ENCODE data around the gene ASAP2.

Gene ASAP2

DNA sequence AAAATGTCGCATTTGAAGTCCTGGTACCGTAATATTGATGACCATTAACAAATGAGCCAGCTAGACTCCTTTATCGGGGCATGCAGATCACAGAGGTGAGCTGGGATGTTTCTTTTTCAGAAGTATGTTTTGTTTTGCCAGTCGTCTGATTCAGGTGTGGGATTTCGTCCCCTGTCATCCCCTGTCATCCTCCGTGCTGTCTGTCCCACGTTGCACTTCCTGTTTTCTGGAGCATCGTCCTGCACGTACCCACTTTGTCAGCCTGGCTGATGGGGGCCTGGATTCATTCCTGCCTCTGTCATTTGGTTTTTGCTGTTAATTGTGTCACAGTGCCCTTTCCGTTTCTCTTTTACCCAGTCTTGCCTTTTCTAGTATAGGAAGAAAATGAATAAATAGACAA is 72.8 kb downstream of the ASAP2 start:
- no peak for DNase-seq

DNA sequence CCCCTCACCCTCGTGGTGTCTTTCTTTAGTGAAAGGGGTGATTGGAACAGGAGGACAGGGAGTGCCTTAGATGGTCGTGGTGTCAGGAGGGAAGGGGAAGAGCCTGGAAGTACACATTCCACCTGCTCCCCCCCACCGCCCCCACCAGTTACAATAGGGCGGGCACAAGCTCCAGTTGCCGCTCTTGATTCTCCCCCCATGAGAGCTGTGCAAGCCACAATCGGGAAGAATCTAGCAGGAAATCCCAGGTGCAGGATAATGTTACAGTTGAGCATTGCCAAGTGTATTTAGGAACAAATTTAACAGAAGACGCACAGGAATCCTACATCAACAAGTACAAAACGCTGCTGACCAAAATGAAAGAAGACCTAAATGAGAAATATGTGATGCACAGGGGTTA is 73.6 kb downstream of the ASAP2 start:
- no peak for DNase-seq

- no peak for DNase-seq
Observed at GRCh38 chr2:9281145-9281544, 74.5 kb downstream of the ASAP2 start.

DNA sequence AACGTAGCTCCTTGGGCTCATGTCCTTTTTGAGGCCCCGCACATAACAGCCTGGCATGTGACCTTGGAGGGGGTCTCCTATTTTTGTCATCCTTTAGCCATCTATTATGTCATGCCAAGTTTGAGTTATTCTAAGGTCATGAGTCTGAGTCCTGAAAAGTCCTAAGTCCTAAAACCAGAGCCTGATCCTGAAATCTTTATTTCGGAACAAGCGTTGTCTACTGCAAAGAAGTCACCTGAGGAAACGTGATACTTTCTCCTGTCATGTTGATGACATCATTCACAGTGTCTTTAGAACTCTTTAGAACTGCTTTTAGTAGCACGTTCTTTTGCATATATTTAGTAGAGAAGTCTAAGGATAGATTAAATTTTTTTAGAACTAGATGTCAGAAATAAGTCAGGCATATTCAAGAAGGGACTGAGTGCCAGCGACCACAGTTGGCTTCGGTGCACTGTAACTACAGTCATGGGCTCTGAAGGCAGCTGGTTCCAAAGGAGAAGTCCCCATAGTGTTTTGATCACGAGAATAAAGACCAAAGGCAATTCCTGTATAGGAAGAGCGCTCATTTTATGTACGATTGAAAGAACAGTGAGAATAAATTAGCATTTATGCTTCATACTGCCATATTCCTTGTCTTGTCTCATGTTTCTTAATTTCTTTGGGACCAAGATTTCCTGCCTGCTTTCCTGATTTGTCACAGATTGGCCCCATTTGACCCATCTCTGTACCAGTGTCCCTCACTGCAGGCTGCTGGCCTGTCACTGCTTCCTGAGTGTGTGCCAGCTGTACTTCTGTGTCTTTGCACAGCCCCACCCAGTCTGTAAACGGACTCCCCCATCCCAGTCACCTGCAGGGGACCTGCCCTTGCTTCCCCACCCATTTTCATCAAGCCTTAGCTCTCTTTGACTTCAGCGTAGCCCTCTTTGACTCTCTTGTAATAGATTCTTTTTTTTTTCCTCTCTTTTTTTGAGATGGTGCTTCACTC is 75.8 kb downstream of the ASAP2 start:
- no peak for DNase-seq

DNA sequence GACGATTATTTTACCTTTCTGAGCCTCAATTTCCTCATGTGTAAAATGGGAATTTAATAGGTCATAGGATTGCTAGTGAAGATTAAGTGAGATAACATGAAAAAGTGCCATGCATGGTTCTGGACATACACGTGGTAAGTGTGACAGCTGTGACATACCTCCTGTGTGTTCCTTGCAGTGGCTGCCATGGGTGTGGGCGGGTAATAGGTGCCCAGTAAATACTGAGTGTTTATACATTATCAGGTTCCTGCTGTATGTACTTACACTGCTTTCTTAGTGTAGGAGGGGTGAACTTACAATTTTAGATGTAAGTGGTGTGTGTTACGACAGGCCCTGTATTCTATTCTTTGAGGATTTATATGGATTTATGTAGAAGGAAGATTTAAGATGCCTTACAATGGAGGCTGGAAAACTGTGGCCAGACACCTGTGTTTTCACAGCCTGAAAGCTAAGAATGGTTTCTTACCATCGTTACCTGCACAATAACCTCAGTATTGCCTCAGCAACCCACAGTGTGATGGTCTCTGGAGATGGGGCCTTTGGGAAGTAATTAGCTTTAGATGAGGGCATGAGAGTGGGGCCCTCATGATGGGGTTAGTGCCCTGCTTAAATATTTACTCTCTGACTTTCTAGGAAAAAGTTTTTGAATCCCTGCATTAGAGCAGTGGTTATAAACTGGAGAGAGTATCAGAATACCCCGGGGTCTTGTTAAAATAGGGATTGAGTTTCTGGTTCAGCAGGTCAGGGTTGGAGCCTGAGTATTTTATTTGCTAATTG is 78.1 kb downstream of the ASAP2 start:
- DNase-seq, result no peak

GRCh38 chr2:9285385-9285920 is 78.8 kb downstream of the ASAP2 start:
- DNase-seq, result peak; percentile 3 to 14

- no peak for DNase-seq
Observed at GRCh38 chr2:9285921-9286320, 79.3 kb downstream of the ASAP2 start.

- DNase-seq, result no peak
Observed at GRCh38 chr2:9286554-9287399, 80.2 kb downstream of the ASAP2 start.

DNA sequence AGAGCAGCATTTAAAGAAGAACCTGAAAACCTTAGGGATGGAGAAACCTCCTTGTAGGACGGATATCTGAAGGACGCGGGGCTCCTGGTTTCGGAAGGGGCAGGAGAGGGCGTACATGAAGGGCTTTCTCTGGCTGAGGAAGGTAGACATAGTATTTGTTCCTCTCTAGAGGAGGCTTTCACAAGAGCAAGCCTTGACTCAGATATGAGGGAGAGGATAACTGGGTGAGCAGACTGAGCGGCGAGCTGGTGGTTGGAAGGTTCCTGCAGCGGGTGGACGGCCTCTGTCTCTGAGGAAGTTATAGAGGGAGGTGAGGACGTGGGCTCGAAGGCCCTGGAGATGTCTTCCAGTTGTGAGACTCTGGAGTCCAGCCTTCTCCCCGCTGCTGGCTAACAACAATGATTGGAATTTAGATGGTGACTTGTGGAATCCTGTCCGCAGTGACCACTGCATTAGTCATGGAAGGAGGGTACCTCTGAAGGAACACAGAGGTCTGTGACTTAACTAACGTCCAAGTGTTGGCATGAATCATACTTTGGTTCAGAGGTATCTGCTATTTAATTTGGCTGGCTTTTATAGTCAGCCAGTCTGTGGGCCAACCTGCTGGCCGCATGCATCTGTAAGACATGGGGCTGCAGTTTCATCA is 80.9 kb downstream of the ASAP2 start:
- peak; percentile 31 to 71 for DNase-seq

DNA sequence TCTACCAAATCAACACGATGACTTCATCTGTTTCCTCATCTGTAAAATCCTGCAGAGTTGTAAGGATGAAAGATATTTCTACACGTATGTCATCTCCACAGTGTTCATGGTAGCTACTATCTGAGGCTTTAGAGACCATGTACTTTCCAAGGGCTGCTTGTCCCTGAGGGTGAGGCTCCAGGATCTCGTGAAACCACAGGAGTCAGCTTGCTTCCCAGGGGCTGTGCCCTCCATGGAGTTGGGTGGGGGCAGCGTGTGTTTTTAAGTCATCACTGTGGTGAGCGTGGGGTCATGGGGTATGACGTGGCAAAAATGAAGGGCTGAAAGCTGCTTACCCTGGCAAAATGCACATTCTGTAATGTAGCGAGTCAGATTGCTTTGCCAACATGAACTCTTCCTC is 81.6 kb downstream of the ASAP2 start:
- peak; percentile 5 to 53 for DNase-seq

DNA sequence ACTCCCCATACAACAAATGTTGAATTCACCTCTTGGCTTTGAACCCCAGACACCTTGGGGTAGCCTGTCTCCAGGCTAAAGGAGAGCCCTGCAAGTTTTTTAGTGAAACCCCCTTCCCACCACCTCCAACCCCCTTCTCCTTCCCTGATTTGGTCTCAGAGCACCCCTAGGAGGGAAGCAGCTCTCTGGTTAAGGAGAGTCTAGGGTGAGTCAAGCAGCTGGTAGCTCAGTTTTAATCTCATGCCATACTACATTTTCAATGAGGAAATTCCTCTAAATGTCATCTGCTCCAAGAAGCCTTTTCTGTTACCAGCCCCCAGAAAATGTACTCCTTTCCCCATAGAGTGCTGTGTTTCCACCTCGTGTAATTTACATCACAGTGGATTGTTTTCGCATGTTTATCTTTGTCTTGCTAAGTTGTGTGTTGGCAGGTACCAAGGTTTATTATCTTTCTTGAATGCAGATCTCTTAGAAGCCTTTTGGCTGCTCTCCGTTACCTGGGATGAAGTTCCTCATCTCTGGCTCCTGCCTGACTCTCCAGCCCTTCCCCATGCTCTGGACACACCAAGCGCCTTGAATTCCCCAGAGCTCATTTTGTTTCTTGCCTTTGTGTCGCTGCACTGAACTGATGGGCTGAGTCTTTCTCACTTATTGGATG is 82.2 kb downstream of the ASAP2 start:
- DNase-seq, result peak in 1 of 2 donors; percentile 21

DNA sequence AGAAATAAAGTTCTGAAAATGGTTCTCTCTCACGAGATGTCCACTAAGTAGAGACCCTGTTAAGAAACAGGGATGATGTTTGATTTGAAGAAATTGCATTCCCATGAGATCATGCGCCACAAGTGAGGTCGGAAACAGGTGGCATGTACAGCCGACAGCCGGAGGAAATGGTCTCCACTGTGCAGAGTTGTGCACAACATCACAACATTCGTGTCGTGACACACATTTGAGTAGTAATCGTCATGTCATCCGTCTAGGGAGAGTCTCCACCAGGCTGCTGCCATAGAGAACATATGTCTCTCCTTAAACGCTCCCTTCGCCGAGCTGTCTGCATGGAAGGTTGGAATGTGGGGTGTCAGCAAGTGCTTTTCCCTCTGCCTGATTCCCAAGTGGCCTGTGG is 84.7 kb downstream of the ASAP2 start:
- no peak for DNase-seq

GRCh38 chr2:9291866-9292265 is 85.3 kb downstream of the ASAP2 start:
- no peak for DNase-seq

- no peak for DNase-seq
Observed at GRCh38 chr2:9292426-9292825, 85.8 kb downstream of the ASAP2 start.

DNA sequence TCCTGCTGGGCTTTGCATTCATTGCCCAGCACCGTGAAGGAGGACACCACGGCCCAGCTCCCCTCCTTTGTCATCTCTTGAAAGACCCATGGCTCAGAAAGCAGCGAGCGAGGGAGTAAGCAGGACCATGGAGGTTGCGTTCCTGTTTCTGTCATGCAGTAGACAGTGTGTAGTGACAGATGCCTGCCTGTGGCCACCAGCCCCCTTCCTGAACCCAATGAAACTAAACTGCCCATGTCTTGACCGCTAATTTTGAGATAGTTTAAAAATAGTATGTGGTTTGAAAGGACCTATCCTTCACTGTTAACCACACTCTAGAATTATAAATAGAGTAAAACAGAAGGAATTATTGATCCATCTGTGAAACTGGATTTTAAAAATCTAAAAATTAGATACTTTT is 88.2 kb downstream of the ASAP2 start:
- no peak for DNase-seq

- DNase-seq, result no peak
Observed at GRCh38 chr2:9296559-9296958, 89.9 kb downstream of the ASAP2 start.

GRCh38 chr2:9297156-9297555 is 90.5 kb downstream of the ASAP2 start:
- no peak for DNase-seq

- DNase-seq, result no peak
Observed at GRCh38 chr2:9297807-9298206, 91.2 kb downstream of the ASAP2 start.

DNA sequence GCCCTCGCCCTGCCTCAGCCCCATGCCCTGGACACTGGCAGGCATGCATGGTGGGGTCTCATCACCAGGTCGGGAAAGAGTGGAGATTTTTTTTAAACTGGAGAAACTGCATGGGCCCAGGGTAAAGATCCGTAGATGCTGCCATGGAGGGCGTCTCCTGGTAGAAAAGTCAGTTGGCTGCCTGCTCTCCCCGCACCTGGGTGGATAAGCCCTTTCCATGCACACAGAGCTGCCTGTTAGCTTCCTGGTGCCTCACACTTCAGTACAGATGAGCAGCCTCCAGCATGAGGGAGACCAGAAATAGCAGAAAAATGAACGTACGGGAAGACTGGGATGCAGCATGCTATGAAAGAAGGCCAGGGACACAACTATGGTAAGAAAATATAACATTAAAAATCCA is 92.0 kb downstream of the ASAP2 start:
- DNase-seq, result no peak

GRCh38 chr2:9299161-9300100 is 92.8 kb downstream of the ASAP2 start:
- DNase-seq, result no peak
